Epidermal melanocyte (primary cell): ENCODE data around the gene MANBA.

Source experiments
- DNase-seq: peaks from one replicate; pipeline ENCODE4 v3.0.0; 2011; ENCODE audit warnings: low spot score; ENCODE audit not compliant: insufficient read length

The MANBA gene

GRCh38 chr4:102678695-102679335, 82.0 kb downstream of the MANBA start:
- DNase-seq: no peak

GRCh38 chr4:102678107-102678506, 82.7 kb downstream of the MANBA start:
- DNase-seq: no peak

- DNase-seq: no peak
These were observed 85.6 kb downstream of the MANBA start for GRCh38 chr4:102675141-102675540.

- DNase-seq: no peak
These were observed 93.8 kb downstream of the MANBA start for GRCh38 chr4:102667001-102667400.

GRCh38 chr4:102665527-102665926, 95.2 kb downstream of the MANBA start:
- DNase-seq: no peak

GRCh38 chr4:102663073-102663472, 97.7 kb downstream of the MANBA start:
- DNase-seq: no peak

GRCh38 chr4:102657206-102657605, 103.6 kb downstream of the MANBA start:
- DNase-seq: no peak

- DNase-seq: no peak
These were observed 113.7 kb downstream of the MANBA start for GRCh38 chr4:102647117-102647516.

- DNase-seq: no peak
These were observed 118.0 kb downstream of the MANBA start for GRCh38 chr4:102642631-102643298.

GRCh38 chr4:102641793-102642192, 119.0 kb downstream of the MANBA start:
- peak; percentile 51 for DNase-seq

GRCh38 chr4:102640669-102641068, 120.1 kb downstream of the MANBA start:
- no peak for DNase-seq

GRCh38 chr4:102639598-102639997, 121.2 kb downstream of the MANBA start:
- DNase-seq: no peak

GRCh38 chr4:102638621-102639020, 122.1 kb downstream of the MANBA start:
- DNase-seq: no peak

- no peak for DNase-seq
These were observed 123.4 kb downstream of the MANBA start for GRCh38 chr4:102637391-102637790.

- no peak for DNase-seq
These were observed 127.7 kb downstream of the MANBA start for GRCh38 chr4:102633100-102633499.

- DNase-seq: no peak
These were observed 128.3 kb downstream of the MANBA start for GRCh38 chr4:102632241-102633065.

- no peak for DNase-seq
These were observed 129.2 kb downstream of the MANBA start for GRCh38 chr4:102631616-102632015.

- DNase-seq: no peak
These were observed 131.1 kb downstream of the MANBA start for GRCh38 chr4:102629673-102630072.

GRCh38 chr4:102627831-102628523, 132.8 kb downstream of the MANBA start:
- no peak for DNase-seq

- DNase-seq: peak; percentile 35
These were observed 135.4 kb downstream of the MANBA start for GRCh38 chr4:102625232-102625930.

- DNase-seq: no peak
These were observed 136.3 kb downstream of the MANBA start for GRCh38 chr4:102624505-102624904.
